ENCODE results near the gene VSIG10L. TPM values are rescaled to one million over a fixed set of nuclear protein-coding genes. Genes with fewer than 3 reads are reported as not detected.
A peak's percentile ranks its signal among the peaks of the same experiment; 100 is the strongest.

Gene VSIG10L
- 6.3 and 7.0 TPM in 2 replicates for total RNA-seq
- long read RNA-seq, partial matches to known transcripts: 3 of 3 reads
- long read RNA-seq, other reads (novel, unspliced or antisense): 0 of 3 reads

GRCh38 chr19:51341976-51342580, at the start of gene VSIG10L:
VSIG10L (minus strand) TSS chr19:51342139; CDS start chr19:51342124, 15 bp downstream.
- H3K27me3 Mint-ChIP-seq: peaks cover 25% of the 10 kb centered on the region
- peaks cover 5% of the 10 kb centered on the region for H3K4me1 Mint-ChIP-seq (ENCODE audit: low read depth)
- H3K4me3 Mint-ChIP-seq (ENCODE audit: low read depth): peak within 1 kb of the TSS; percentile 40
- no peak for DNase-seq (ENCODE audit: low spot score, unreplicated experiment)
- TF ChIP-seq, protein P1, sequence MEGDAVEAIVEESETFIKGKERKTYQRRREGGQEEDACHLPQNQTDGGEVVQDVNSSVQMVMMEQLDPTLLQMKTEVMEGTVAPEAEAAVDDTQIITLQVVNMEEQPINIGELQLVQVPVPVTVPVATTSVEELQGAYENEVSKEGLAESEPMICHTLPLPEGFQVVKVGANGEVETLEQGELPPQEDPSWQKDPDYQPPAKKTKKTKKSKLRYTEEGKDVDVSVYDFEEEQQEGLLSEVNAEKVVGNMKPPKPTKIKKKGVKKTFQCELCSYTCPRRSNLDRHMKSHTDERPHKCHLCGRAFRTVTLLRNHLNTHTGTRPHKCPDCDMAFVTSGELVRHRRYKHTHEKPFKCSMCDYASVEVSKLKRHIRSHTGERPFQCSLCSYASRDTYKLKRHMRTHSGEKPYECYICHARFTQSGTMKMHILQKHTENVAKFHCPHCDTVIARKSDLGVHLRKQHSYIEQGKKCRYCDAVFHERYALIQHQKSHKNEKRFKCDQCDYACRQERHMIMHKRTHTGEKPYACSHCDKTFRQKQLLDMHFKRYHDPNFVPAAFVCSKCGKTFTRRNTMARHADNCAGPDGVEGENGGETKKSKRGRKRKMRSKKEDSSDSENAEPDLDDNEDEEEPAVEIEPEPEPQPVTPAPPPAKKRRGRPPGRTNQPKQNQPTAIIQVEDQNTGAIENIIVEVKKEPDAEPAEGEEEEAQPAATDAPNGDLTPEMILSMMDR (IDR thresholded peaks at IDR 0.05; ENCODE audit: unreplicated experiment): no peak
- H3K36me3 Mint-ChIP-seq (ENCODE audit: insufficient read depth): peaks cover 7% of the 10 kb centered on the region
- peak within 1 kb of the TSS; percentile 20 for H3K27ac Mint-ChIP-seq
- H3K9me3 Mint-ChIP-seq (ENCODE audit: low read depth): no peaks in the 10 kb centered on the region

GRCh38 chr19:51391073-51391611, 49.2 kb upstream of the VSIG10L start:
- TF ChIP-seq, protein P1 (IDR thresholded peaks at IDR 0.05; ENCODE audit: unreplicated experiment): no peak
- H3K4me1 Mint-ChIP-seq (ENCODE audit: low read depth): peaks cover 14% of the 10 kb centered on the region
- H3K27me3 Mint-ChIP-seq: no peaks in the 10 kb centered on the region
- H3K9me3 Mint-ChIP-seq (ENCODE audit: low read depth): no peaks in the 10 kb centered on the region
- peak overlapping the region; percentile 13 for H3K27ac Mint-ChIP-seq
- H3K4me3 Mint-ChIP-seq (ENCODE audit: low read depth): peak overlapping the region; percentile 62
- no peaks in the 10 kb centered on the region for H3K36me3 Mint-ChIP-seq (ENCODE audit: insufficient read depth)
- no peak for DNase-seq (ENCODE audit: low spot score, unreplicated experiment)

DNA sequence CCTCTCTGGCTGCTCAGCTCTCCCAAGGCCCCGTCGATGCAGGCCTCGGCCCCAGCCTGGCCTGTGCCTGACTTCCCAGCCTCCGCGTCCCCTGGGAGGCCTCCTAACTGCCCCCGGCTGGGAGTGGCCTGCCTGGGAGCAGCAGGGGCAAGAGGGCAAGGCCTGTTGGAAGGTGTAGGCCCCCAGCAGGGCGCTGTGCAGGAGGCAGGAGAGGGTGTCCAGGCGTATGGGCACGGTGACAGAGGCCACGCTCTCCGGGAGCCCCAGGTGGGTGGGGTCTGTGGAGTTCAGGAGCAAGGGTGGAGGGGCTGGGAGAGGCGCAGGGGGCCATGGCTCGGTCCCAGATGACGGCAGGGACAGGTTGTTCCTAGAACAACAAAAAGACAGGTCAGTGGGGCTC, 47.2 kb upstream of the VSIG10L start:
- Mint-ChIP-seq H3K27ac (no peak overlapping the region), H3K4me3 (ENCODE audit: low read depth) (no peak overlapping the region), H3K27me3 (no peaks in the 10 kb centered on the region), H3K36me3 (ENCODE audit: insufficient read depth) (no peaks in the 10 kb centered on the region), H3K4me1 (ENCODE audit: low read depth) (peaks cover 10% of the 10 kb centered on the region), H3K9me3 (ENCODE audit: low read depth) (no peaks in the 10 kb centered on the region)
- no peak for DNase-seq (ENCODE audit: low spot score, unreplicated experiment)
- TF ChIP-seq, protein P1 (IDR thresholded peaks at IDR 0.05; ENCODE audit: unreplicated experiment): no peak

DNA sequence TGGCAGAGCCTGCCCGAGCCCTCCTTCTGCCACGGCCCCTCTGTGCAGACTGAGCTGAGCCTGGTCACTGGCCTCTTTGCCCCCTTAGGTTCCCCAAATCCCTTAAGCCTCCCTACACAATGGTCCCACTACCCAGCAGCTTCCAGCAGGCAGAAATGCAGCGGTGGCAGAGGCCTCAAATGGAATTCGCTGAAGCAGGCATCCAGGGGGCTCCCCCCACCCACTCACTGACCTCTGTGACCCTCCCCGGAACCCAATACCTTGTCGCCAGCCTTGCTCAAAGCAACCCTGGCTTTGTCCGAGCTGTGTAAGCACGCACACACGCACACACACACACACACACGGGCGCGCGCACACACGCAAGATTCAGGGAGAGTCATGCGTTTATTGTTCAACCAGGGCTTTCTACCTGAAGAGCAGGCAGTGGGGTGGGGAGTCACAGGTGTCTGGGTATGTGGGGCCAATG, 46.0 kb upstream of the VSIG10L start, which contains the start of gene LIM2:
Gene LIM2 (minus strand): TSS at position 51 of the 466 bp plus-strand sequence. CDS start 531 bp downstream, outside the sequence.
- H3K36me3 Mint-ChIP-seq (ENCODE audit: insufficient read depth): no peaks in the 10 kb centered on the region
- H3K4me3 Mint-ChIP-seq (ENCODE audit: low read depth): no peak within 1 kb of the TSS
- H3K27me3 Mint-ChIP-seq: no peaks in the 10 kb centered on the region
- no peaks in the 10 kb centered on the region for H3K9me3 Mint-ChIP-seq (ENCODE audit: low read depth)
- no peak for DNase-seq (ENCODE audit: low spot score, unreplicated experiment)
- H3K4me1 Mint-ChIP-seq (ENCODE audit: low read depth): peaks cover 8% of the 10 kb centered on the region
- H3K27ac Mint-ChIP-seq: peak within 1 kb of the TSS; percentile 62
- TF ChIP-seq, protein P1 (IDR thresholded peaks at IDR 0.05; ENCODE audit: unreplicated experiment): no peak

- H3K9me3 Mint-ChIP-seq (ENCODE audit: low read depth): no peaks in the 10 kb centered on the region
- H3K27ac Mint-ChIP-seq: no peak overlapping the region
- H3K4me3 Mint-ChIP-seq (ENCODE audit: low read depth): no peak overlapping the region
- no peaks in the 10 kb centered on the region for H3K27me3 Mint-ChIP-seq
- H3K36me3 Mint-ChIP-seq (ENCODE audit: insufficient read depth): no peaks in the 10 kb centered on the region
- no peak for DNase-seq (ENCODE audit: low spot score, unreplicated experiment)
- H3K4me1 Mint-ChIP-seq (ENCODE audit: low read depth): peaks cover 6% of the 10 kb centered on the region
- TF ChIP-seq, protein P1 (IDR thresholded peaks at IDR 0.05; ENCODE audit: unreplicated experiment): no peak
These were observed 45.1 kb upstream of the VSIG10L start for GRCh38 chr19:51386882-51387520.
